Osteocyte (in vitro differentiated cells): ENCODE measurements around the gene AMHR2. TPM values are rescaled to one million over a fixed set of nuclear protein-coding genes. Genes with fewer than 3 reads are reported as not detected.
"Not testable (repeated sequence)": the region's sequence is repeated elsewhere in the genome, so short reads cannot be mapped to it uniquely, and the experiment has no call there.

Experiments used
- DNase-seq: peaks from one replicate; pipeline ENCODE4 v3.0.0; 2021; ENCODE audit warnings: mixed read lengths; ENCODE audit not compliant: unreplicated experiment; ENCODE audit errors: extremely low spot score
- H3K27ac Mint-ChIP-seq: one replicate; pipeline ENCODE4 v1.8.0; 2021; ENCODE audit warnings: mild to moderate bottlenecking, mixed read lengths; ENCODE audit not compliant: unreplicated experiment
- H3K27me3 Mint-ChIP-seq: one replicate; pipeline ENCODE4 v1.8.0; 2021; ENCODE audit warnings: mixed read lengths; ENCODE audit not compliant: unreplicated experiment
- H3K36me3 Mint-ChIP-seq: one replicate; pipeline ENCODE4 v1.8.0; 2021; ENCODE audit warnings: mixed read lengths; ENCODE audit not compliant: unreplicated experiment
- H3K4me1 Mint-ChIP-seq: one replicate; pipeline ENCODE4 v1.8.0; 2021; ENCODE audit warnings: mixed read lengths; ENCODE audit not compliant: unreplicated experiment
- H3K4me3 Mint-ChIP-seq: one replicate; pipeline ENCODE4 v1.8.0; 2021; ENCODE audit warnings: mild to moderate bottlenecking, moderate library complexity, mixed read lengths; ENCODE audit not compliant: unreplicated experiment
- H3K9me3 Mint-ChIP-seq: one replicate; pipeline ENCODE4 v1.8.0; 2021; ENCODE audit warnings: mixed read lengths; ENCODE audit not compliant: unreplicated experiment
- CTCF ChIP-seq: fragments of 200-600 bp; sonication (generic); IDR thresholded peaks from 2 replicates; pipeline ENCODE4 v1.5.0; 2021; ENCODE audit warnings: antibody characterized with exemption, mild to moderate bottlenecking, moderate library complexity
- total RNA-seq: library from RNA; stranded (reverse); gene quantifications from 2 replicates; pipeline ENCODE4 v1.2.1, GENCODE V29; 2021

The AMHR2 gene
- total RNA-seq, 1 donor from 2014 or later = not detected

GRCh38 chr12:53383258-53383657 lies 40.4 kb upstream of the AMHR2 start:
- Mint-ChIP-seq H3K4me1 (peaks cover 67% of the 10 kb centered on the region), H3K4me3 (peak overlapping the region; percentile 63), H3K9me3 (no peaks in the 10 kb centered on the region), H3K36me3 (peaks cover 21% of the 10 kb centered on the region), H3K27me3 (no peaks in the 10 kb centered on the region), H3K27ac (peak overlapping the region; percentile 41)
- no peak for TF ChIP-seq CTCF
- no peak for DNase-seq

- H3K9me3 Mint-ChIP-seq = not testable (repeated sequence)
Observed at GRCh38 chr12:53386381-53386780, 37.3 kb upstream of the AMHR2 start.

GRCh38 chr12:53388932-53389331 lies 34.7 kb upstream of the AMHR2 start:
- Mint-ChIP-seq H3K27ac (no peak overlapping the region), H3K4me3 (no peak overlapping the region), H3K4me1 (peaks cover 70% of the 10 kb centered on the region), H3K27me3 (no peaks in the 10 kb centered on the region), H3K36me3 (peaks cover 11% of the 10 kb centered on the region), H3K9me3 (no peaks in the 10 kb centered on the region)
- DNase-seq = no peak
- TF ChIP-seq CTCF = no peak

More at GRCh38 chr12:53386381-53386780, 37.3 kb upstream of the AMHR2 start:
- H3K27ac Mint-ChIP-seq = peak overlapping the region; percentile 76
- DNase-seq, H3K27me3 Mint-ChIP-seq: not testable (repeated sequence)
- H3K4me1 Mint-ChIP-seq = peaks cover 89% of the 10 kb centered on the region
- H3K36me3 Mint-ChIP-seq = peaks cover 27% of the 10 kb centered on the region
- peak overlapping the region; percentile 60 for H3K4me3 Mint-ChIP-seq

GRCh38 chr12:53389702-53390101 lies 34.0 kb upstream of the AMHR2 start:
- TF ChIP-seq CTCF = no peak
- DNase-seq = no peak
- peaks cover 14% of the 10 kb centered on the region for H3K36me3 Mint-ChIP-seq
- H3K4me3 Mint-ChIP-seq = peak overlapping the region; percentile 40
- H3K27me3 Mint-ChIP-seq = no peaks in the 10 kb centered on the region
- peak overlapping the region; percentile 31 for H3K27ac Mint-ChIP-seq
- no peaks in the 10 kb centered on the region for H3K9me3 Mint-ChIP-seq
- peaks cover 63% of the 10 kb centered on the region for H3K4me1 Mint-ChIP-seq

- Mint-ChIP-seq H3K9me3 (no peaks in the 10 kb centered on the region), H3K4me1 (peaks cover 48% of the 10 kb centered on the region), H3K4me3 (peak overlapping the region; percentile 33), H3K27ac (peak overlapping the region; percentile 84), H3K36me3 (peaks cover 12% of the 10 kb centered on the region), H3K27me3 (no peaks in the 10 kb centered on the region)
- TF ChIP-seq CTCF = no peak
- DNase-seq = no peak
Observed at GRCh38 chr12:53391724-53392123, 31.9 kb upstream of the AMHR2 start.

GRCh38 chr12:53399896-53400295 lies 23.8 kb upstream of the AMHR2 start:
- Mint-ChIP-seq H3K4me1 (peaks cover 1% of the 10 kb centered on the region), H3K27me3 (no peaks in the 10 kb centered on the region), H3K36me3 (peaks cover 7% of the 10 kb centered on the region), H3K9me3 (no peaks in the 10 kb centered on the region), H3K27ac (no peak overlapping the region), H3K4me3 (no peak overlapping the region)
- DNase-seq = peak; percentile 46
- no peak for TF ChIP-seq CTCF

GRCh38 chr12:53402351-53402750 lies 21.3 kb upstream of the AMHR2 start:
- not testable (repeated sequence) for H3K27me3 Mint-ChIP-seq, H3K4me3 Mint-ChIP-seq, H3K9me3 Mint-ChIP-seq, H3K27ac Mint-ChIP-seq, H3K4me1 Mint-ChIP-seq
- H3K36me3 Mint-ChIP-seq = peaks cover 11% of the 10 kb centered on the region
- peak; percentile 49 for DNase-seq
